Liver (tissue), 9 donors: ENCODE measurements around the gene PDCD10. TPM values are rescaled to one million over a fixed set of nuclear protein-coding genes. Genes with fewer than 3 reads are reported as not detected.

Source experiments
- DNase-seq: peaks from one replicate; pipeline ENCODE4 v3.0.0-alpha.2; 2017; ENCODE audit warnings: low spot score
- H3K27ac ChIP-seq, 2 donors: one replicate each; pipeline ENCODE4 v1.7.0; 2013; ENCODE audit warnings: inconsistent platforms in 2 of 2, low read length in 2 of 2, control low read depth in 1 of 2, low read depth in 1 of 2, mild to moderate bottlenecking in 1 of 2
- H3K27me3 ChIP-seq, 4 donors: one replicate each; pipeline versions ENCODE4 v1.6.1 to v1.7.0; 2013; ENCODE audit warnings: low read length in 3 of 4, inconsistent platforms in 1 of 4, mild to moderate bottlenecking in 1 of 4, moderate library complexity in 1 of 4; ENCODE audit not compliant: control insufficient read depth in 4 of 4, insufficient read depth in 4 of 4
- H3K36me3 ChIP-seq, 4 donors: one replicate each; pipeline versions ENCODE4 v1.6.1 to v1.7.0; 2013; ENCODE audit warnings: low read length in 3 of 4, mild to moderate bottlenecking in 3 of 4, low read depth in 1 of 4, moderate library complexity in 1 of 4; ENCODE audit not compliant: control insufficient read depth in 4 of 4, insufficient read depth in 3 of 4
- H3K4me1 ChIP-seq, 4 donors: one replicate each; pipeline versions ENCODE4 v1.6.1 to v1.7.0; 2013; ENCODE audit warnings: low read length in 3 of 4, mild to moderate bottlenecking in 3 of 4, moderate library complexity in 1 of 4; ENCODE audit not compliant: control insufficient read depth in 4 of 4, insufficient read depth in 4 of 4
- H3K4me3 ChIP-seq, 3 donors: one replicate each; pipeline versions ENCODE4 v1.6.1 to v1.7.0; 2013; ENCODE audit warnings: low read length in 3 of 3, control low read depth in 1 of 3, low read depth in 1 of 3, mild to moderate bottlenecking in 1 of 3
- H3K9ac ChIP-seq, 2 donors: one replicate each; pipeline ENCODE4 v1.7.0; 2013; ENCODE audit warnings: low read length in 2 of 2, mild to moderate bottlenecking in 2 of 2, moderate library complexity in 2 of 2, control low read depth in 1 of 2, low read depth in 1 of 2
- H3K9me3 ChIP-seq, 4 donors: one replicate each; pipeline versions ENCODE4 v1.6.1 to v1.7.0; 2013; ENCODE audit warnings: low read length in 3 of 4; ENCODE audit not compliant: control insufficient read depth in 4 of 4
- ATF3 ChIP-seq: IDR thresholded peaks from 2 replicates; pipeline ENCODE4 v1.6.1; 2016; ENCODE audit warnings: antibody characterized with exemption
- CTCF ChIP-seq: fragments of 150-350 bp; IDR thresholded peaks from 2 replicates; pipeline ENCODE4 v1.5.1; 2017; ENCODE audit warnings: improper control_type of control experiment, low read depth, low read length; ENCODE audit not compliant: missing input control
- EGR1 ChIP-seq, 2 donors: IDR thresholded peaks; 2 replicates each; pipeline ENCODE4 v1.6.1; 2016 to 2018; ENCODE audit warnings: antibody characterized with exemption in 2 of 2, low read depth in 2 of 2
- FOXA1 ChIP-seq: IDR thresholded peaks from 2 replicates; pipeline ENCODE4 v1.6.1; 2016; ENCODE audit warnings: antibody characterized with exemption
- FOXA2 ChIP-seq: IDR thresholded peaks from 2 replicates; pipeline ENCODE4 v1.6.1; 2016; ENCODE audit warnings: antibody characterized with exemption
- GABPA ChIP-seq, 2 donors: IDR thresholded peaks in 1 of 2; conservative IDR thresholded peaks in 1 of 2; 2 replicates each; pipeline ENCODE4 v1.6.1; 2016; ENCODE audit warnings: antibody characterized with exemption in 2 of 2, mild to moderate bottlenecking in 1 of 2, moderate library complexity in 1 of 2
- HNF4A ChIP-seq, 2 donors: conservative IDR thresholded peaks; 2 replicates each; pipeline ENCODE4 v1.6.1; 2016; ENCODE audit warnings: antibody characterized with exemption in 2 of 2, mild to moderate bottlenecking in 2 of 2
- JUND ChIP-seq, 2 donors: IDR thresholded peaks; 2 replicates each; pipeline ENCODE4 v1.6.1; 2016; ENCODE audit warnings: antibody characterized with exemption in 2 of 2
- MAX ChIP-seq: IDR thresholded peaks from 2 replicates; pipeline ENCODE4 v1.6.1; 2016; ENCODE audit warnings: antibody characterized with exemption
- RAD21 ChIP-seq, 2 donors: IDR thresholded peaks; 2 replicates each; pipeline ENCODE4 v1.6.1; 2016; ENCODE audit warnings: antibody characterized with exemption in 2 of 2, mild to moderate bottlenecking in 2 of 2
- REST ChIP-seq: IDR thresholded peaks from 2 replicates; pipeline ENCODE4 v1.6.1; 2016; ENCODE audit warnings: antibody characterized with exemption, mild to moderate bottlenecking
- RXRA ChIP-seq, 2 donors: IDR thresholded peaks; 2 replicates each; pipeline ENCODE4 v1.6.1; 2017 to 2018; ENCODE audit warnings: antibody characterized with exemption in 2 of 2, mild to moderate bottlenecking in 1 of 2
- SP1 ChIP-seq: IDR thresholded peaks from 2 replicates; pipeline ENCODE4 v1.6.1; 2018; ENCODE audit warnings: antibody characterized with exemption, mild to moderate bottlenecking
- TAF1 ChIP-seq: conservative IDR thresholded peaks from 2 replicates; pipeline ENCODE4 v1.6.1; 2016; ENCODE audit warnings: antibody characterized with exemption, mild to moderate bottlenecking
- YY1 ChIP-seq: IDR thresholded peaks from 2 replicates; pipeline ENCODE4 v1.6.1; 2016; ENCODE audit warnings: antibody characterized with exemption, mild to moderate bottlenecking
- ZBTB33 ChIP-seq: IDR thresholded peaks from 2 replicates; pipeline ENCODE4 v1.6.1; 2016; ENCODE audit warnings: antibody characterized with exemption
- WGBS: extraction: QIAGEN DNeasy Blood & Tissue Kit; methylation state at CpG from one replicate; pipeline ENCODE4 v1.1.7; 2013; 5-methylcytosine and 5-hydroxymethylcytosine counted together
- polyA plus RNA-seq, 2 donors: library from polyadenylated mRNA; stranded (reverse) in 1 of 2; unstranded in 1 of 2; fragments of 200-250 nt in 1 of 2; fragments of >200 nt in 1 of 2; fragmentation: Nextera tagmentation in 1 of 2; extraction: Ambion mirVana in 1 of 2; gene quantifications; one replicate each; pipeline versions ENCODE4 v1.2.1 to v1.2.3, GENCODE V29; 2013 to 2015
- total RNA-seq, 2 donors: library from RNA; depleted of rRNA; stranded (reverse); fragments of >200 nt; gene quantifications; one replicate each; pipeline ENCODE4 v1.2.3, GENCODE V29; 2014
- donor health status: healthy.
- donor health status: healthy.
- donor health status: healthy.
- donor health status: healthy.
- donor health status: healthy.

PDCD10 gene
- total and polyA plus RNA-seq, 4 donors, result 17.5 to 84.0 (median 22.5) TPM

GRCh38 chr3:167749728-167750127 is 15.0 kb upstream of the PDCD10 start:
- no peak overlapping the region for H3K27ac ChIP-seq
- H3K36me3 ChIP-seq, result no peaks in the 10 kb centered on the region
- no peaks in the 10 kb centered on the region for H3K4me1 ChIP-seq
- 97% methylated on average over 2 of the region's 2 CpGs for WGBS
- no peaks in the 10 kb centered on the region for H3K27me3 ChIP-seq
- no peaks in the 10 kb centered on the region for H3K9me3 ChIP-seq
- TF ChIP-seq MAX (no peak), CTCF (no peak), ATF3 (no peak), RXRA (IDR thresholded peaks at IDR 0.05) (no peak), ZBTB33 (no peak), TAF1 (no peak), YY1 (no peak), EGR1 (IDR thresholded peaks at IDR 0.05; ENCODE audit: low read depth in 2 of 2) (no peak), RAD21 (IDR thresholded peaks at IDR 0.05) (no peak), GABPA (IDR thresholded peaks at IDR 0.05 in 1 of 2, conservative IDR thresholded peaks at IDR 0.05 in 1 of 2) (no peak), FOXA2 (no peak), JUND (IDR thresholded peaks at IDR 0.05) (no peak)
- no peak for DNase-seq
- H3K4me3 ChIP-seq, result no peak overlapping the region
- no peak overlapping the region for H3K9ac ChIP-seq

- no peak for DNase-seq
- TF ChIP-seq SP1 (no peak), RXRA (IDR thresholded peaks at IDR 0.05) (no peak), JUND (IDR thresholded peaks at IDR 0.05) (no peak), YY1 (no peak), ZBTB33 (no peak), FOXA2 (no peak), GABPA (IDR thresholded peaks at IDR 0.05 in 1 of 2, conservative IDR thresholded peaks at IDR 0.05 in 1 of 2) (no peak), ATF3 (no peak), REST (no peak), FOXA1 (no peak), HNF4A (conservative IDR thresholded peaks at IDR 0.05) (no peak)
- H3K9me3 ChIP-seq, result no peaks in the 10 kb centered on the region
- H3K9ac ChIP-seq, result no peak overlapping the region
- no peaks in the 10 kb centered on the region for H3K27me3 ChIP-seq
- H3K36me3 ChIP-seq, result no peaks in the 10 kb centered on the region
- no peak overlapping the region for H3K27ac ChIP-seq
- H3K4me3 ChIP-seq, result no peak overlapping the region
- H3K4me1 ChIP-seq, result no peaks in the 10 kb centered on the region
Observed at GRCh38 chr3:167749209-167749608, 14.5 kb upstream of the PDCD10 start.
